Globus pallidus (tissue), 1 donor: Measurements from ENCODE around the gene OTUD3.
"Not testable (repeated sequence)": the region's sequence is repeated elsewhere in the genome, so short reads cannot be mapped to it uniquely, and the experiment has no call there.

Source experiments
- DNase-seq: peaks from one replicate; pipeline ENCODE4 v3.0.0-alpha.2; 2015; ENCODE audit warnings: low spot score

Gene OTUD3

DNA sequence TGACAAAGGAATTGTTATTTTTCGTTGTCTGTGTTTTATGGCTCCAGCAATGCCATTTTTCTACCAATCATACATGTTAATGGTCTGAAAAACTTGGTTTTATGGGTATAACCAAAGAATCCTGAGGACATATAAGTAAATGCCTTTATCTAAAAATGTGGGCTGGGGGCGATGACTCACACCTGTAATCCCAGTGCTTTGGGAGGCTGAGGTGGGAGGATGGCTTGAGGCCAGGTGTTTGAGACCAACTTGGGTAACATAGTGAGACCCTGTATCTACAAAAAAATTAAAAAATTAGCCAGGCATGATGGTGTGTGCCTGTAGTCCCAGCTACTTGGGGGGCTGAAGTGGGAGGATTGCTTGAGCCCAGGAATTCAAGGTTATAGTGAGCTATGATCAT, 12.7 kb upstream of the OTUD3 start:
- DNase-seq, result not testable (repeated sequence)

DNA sequence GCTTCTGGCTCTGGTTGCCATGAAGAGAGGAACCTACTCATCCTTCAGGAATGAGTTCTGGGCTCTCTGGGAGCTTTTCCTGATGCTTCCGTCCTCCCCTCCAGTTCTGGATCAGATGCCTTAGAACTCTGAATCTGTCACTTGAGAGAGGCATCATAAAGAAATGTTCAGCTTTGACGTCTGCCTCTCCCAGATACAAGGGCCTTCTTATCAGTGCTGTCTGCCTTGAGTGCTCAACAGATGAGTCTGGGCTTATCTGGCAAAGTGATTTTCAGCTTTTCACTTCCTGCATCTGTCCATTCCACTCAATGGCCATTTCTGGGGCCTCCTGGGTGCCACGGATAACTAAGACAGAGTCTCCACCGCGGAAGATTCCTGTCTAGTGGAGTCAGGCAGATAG, 12.3 kb upstream of the OTUD3 start:
- DNase-seq, result no peak

DNA sequence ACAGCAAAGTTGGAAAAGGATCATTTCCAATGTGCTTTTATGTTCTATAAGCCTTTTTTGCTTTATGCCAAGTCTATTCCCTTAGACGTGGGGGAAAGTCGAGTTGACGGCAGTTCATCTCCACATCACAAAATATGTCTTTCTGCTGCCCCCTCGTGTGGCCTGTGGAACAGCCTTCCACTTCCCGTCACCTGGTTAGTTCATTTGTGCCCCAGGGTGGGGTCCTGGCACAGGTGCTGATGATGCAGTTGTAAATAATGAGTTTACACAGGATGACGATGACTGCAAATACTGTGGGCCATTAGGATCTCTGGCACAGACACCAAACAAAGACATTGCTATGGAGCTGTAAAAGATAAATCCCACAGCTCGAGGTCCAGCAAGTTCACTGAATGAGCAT, 10.0 kb upstream of the OTUD3 start:
- no peak for DNase-seq

DNA sequence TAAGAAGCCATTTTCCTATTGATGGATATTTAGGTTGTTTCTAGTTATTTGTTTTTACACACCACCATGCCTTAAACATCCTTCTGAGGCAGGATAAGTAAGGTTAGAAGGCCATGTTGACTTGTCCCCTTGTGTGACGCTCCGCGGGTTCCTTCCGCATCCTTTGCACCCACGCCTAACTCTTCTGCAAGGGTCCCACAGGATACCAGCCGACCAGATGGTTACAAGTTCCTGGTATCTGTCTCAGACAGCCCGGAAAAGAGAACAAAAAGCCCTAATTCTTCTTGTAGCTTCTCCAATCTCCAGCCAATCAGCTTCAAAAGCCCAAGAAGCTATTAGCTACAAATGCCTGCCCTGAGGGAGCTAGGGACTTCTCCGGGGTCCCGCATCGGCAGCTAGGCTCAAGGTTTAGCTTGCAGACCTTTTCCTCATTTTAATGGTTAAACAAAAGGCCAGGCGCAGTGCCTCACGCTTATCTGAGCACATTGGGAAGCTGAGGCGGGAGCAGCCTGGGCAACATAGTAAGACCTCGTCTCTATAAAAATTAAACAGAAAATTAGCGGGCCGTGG, 4.9 kb upstream of the OTUD3 start:
- DNase-seq, result no peak

DNA sequence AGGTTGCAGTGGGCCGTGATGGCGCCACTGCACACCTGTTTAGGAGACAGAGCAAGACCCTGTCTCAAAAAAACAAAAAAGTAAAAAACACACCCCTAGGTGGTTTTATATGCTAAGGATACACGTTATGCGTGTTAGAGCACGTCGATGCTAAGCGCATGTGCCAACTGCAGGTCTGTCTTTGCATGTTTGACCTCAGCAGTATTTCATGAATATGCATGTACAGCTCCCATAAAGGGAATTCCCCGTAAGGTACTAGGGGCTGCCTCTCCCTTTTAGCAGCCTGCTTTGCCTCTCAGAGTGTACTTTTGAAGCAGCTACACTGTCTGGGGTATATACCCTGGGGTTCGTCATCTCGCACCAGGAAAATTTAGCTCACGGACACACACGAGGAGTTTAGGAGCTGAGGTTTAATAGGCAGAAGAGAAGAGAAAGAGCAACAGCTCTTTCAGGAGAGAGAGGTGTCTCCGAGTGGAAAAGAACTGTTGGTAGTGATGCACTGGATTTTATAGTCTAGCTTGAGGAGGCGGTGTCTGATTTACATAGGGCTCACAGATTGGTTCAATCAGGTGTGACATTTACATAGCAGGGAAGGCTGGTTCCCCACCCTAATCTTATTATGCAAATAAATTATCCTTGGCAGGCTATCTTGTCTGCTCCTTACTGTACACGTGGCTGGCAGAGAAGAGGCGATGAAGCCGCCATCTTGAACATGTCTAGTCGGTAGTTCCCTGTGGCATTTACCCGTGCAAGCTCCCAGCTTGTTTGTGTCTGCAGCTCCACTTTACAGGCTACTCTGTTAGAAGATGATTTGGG, 4.2 kb upstream of the OTUD3 start:
- no peak for DNase-seq

DNA sequence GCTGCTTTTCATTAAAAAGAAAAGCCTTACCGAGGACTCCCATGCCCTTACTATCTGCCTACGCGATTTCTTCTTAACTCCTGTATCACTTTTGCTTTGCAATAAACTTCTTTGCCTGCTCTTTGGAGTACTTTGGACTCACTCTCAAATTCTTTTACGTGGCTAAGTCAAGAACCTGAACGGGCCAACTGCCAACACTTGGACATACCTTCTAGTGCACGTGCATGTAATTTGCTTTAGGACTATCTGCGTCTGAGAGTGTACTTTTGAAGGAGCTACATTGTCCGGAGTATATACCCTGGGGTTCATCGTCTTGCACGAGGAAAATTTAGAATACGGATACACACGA, 3.6 kb upstream of the OTUD3 start:
- no peak for DNase-seq

DNA sequence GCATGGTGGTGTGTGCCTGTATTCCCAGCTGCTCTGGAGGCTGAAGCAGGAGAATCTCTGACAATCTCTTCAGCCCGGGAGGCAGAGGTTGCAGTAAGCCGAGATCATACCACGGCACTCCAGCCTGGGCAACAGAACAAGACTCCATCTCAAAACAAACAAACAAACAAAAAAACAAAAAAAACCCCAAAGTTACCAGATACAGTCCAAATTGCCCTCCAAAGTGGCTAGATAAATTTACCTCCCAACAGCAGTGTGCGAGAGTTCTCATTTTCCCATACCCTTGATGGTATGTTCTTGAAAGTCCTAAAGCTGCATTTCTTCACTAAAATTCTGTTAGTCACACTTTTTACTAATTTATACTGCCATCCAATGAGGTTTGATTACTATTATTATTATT, 3.0 kb upstream of the OTUD3 start:
- DNase-seq, result no peak

DNA sequence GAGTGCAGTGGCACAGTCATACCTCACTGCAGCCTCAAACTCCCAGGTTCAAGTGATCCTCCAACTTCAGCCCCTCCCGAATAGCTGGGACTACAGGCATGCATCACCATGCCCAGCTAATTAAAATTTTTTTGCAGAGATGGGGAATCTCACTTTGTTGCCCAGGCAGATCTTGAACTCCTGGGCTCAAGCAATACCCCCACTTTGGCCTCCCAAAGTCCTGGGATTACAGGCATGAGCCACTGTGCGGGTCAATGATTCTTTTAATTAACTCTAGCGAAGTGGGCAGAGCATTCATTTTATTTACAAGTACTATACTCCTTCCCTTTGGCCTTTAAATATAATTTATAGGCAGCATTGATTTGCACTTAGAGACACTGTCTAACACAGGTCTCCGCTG, 2.5 kb upstream of the OTUD3 start:
- DNase-seq, result no peak

DNA sequence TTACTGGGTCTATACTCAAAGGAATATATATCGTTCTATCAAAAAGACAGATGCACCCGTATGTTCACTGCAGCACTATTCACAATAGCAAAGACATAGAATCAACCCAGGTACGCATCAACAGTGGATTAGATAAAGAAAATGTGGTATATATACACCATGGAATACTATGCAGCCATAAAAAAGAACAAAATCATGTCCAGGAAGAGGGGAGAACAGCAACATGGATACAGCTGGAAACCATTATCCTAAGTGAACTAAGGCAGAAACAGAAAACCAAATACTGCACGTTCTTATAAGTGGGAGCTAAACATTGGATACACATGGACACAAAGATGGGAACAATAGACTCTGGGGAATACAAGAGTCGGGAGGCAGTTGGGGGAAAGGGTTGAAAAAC, 1.4 kb upstream of the OTUD3 start:
- not testable (repeated sequence) for DNase-seq

DNA sequence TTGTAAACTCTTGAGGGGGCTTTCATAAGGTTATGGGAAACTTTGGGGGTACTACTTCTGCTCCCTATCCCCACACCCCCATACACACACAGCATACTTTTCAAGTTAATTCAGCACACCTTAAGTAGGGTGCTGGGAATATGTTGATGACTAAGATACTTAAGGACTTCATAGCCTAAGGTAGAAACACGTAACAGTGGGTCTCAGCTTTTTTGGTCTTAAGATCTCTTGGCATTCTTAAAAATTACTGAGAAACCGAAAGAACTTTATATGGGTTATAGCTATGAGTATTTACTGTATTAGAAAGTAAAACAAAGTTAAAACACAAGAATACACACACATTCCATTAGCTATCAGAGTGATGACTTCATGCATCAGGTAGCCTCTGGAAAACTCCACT, 2.1 kb downstream of the OTUD3 start:
- no peak for DNase-seq

DNA sequence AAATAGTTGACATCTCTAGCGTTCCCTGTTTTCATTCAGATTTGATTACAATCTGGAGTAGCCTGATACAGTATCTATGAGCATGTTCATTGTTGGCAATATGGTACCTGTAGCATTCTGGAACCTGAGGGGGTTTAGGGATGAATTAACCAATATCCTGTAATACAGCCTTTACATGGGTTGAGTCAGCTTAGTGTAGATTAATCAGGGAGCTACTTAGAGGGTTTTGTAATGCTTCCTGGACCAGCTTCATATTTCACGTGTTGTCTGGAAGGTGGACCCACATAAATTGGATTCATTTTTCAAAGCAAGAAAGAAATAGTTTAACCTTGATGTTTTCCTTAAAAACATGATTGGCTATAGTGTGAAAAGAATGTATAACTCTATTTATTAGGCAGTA, 3.6 kb downstream of the OTUD3 start:
- no peak for DNase-seq

DNA sequence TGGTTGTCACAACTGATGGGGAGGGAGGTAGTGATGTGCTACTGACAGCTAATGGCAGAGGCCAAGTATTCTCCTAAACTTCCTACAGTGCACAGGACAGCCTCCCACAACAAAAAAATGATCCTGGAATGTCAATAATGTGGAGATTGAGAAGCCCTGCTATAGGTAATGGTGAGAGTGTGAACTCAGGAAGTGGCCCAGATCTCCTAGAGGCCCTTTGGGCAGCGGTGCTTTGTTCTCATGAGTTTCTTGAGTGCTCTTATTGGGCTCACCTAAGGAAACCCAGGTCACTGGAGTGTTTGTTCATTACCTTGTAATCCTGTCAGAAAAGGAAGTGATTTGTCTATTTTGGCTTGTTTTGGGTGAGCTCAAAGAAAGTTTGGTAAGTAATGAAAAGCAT, 5.9 kb downstream of the OTUD3 start:
- DNase-seq, result no peak

DNA sequence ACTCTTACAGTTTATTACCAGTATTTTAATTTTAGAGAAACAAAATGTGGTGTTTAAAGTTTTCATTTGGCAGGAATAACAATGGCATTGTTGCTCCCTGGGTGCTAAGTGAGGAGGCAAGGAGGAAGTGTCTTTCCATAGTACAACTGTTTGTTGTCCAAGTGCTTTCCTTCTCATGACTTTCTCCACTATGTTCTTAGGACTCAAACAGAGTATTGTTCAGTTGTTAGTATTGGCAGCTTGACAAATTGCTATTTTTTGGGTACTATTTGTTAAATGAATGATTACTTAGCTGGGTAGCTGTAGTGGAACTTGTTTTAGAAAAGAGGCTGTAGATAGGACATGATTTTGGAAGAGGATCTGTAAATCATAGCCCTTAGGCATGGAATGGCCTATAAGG, 7.5 kb downstream of the OTUD3 start:
- DNase-seq, result no peak

DNA sequence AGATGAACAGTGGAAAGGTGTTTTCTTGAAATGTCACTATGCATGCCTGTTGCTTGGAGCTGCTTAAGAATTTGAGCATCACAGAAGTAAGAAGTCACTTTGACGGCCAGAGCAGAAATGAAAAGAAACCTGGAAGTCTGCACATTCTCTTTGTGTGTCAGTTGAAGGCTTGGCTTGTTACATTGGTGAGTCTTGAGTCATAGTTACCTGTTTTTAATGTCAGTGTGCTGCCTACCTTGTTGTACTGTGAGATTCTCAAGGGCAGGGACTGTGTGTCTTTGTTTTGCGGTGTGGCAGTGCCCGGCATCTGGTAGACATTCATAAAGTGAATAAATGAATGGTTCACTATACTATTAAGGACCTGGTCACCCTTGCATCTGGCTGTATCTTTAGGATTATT, 9.9 kb downstream of the OTUD3 start:
- no peak for DNase-seq

DNA sequence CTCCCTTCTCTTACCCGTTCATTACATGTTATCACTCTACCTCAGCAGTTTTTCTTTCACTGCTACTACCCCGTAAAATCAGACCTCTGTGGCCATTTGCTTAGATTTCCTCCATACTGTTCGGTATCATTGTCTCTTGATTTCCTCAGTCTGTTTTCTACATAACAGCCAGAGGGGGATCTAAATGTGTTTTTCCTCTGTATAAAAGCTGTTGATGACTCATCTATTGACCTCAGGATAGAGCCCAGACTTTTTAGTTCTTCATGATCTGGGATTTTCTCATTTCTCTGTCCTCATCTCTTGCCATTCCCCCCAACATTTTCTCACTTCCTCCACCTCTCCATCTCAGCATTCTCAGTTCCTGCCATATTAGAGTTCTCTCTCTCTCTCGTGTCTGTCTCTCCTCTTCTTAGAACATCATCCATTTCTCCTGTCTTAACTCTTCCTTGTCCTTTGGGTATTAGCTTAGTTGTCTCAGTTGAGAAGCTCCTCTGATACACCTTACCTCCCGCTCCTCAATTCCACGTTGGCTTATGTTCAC, 10.5 kb downstream of the OTUD3 start:
- no peak for DNase-seq

DNA sequence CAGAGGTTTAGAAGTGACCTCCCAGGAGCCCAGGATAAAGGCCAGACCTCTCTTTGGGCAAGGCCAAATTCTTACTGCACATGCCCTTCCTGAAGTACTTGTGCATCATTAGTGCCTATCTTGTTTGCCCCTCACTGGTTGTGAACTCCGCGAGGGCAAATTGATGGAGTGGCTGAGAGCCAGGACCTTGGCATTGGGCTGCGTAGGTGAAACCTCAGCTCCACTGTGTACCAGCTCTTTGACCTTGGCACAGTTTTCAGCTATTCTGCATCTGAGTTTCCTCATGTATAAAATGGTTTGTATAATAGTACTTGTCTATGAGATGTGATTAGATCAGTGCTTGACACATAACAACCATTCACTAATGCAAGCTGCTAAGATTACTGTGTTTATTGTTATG, 11.5 kb downstream of the OTUD3 start:
- no peak for DNase-seq

DNA sequence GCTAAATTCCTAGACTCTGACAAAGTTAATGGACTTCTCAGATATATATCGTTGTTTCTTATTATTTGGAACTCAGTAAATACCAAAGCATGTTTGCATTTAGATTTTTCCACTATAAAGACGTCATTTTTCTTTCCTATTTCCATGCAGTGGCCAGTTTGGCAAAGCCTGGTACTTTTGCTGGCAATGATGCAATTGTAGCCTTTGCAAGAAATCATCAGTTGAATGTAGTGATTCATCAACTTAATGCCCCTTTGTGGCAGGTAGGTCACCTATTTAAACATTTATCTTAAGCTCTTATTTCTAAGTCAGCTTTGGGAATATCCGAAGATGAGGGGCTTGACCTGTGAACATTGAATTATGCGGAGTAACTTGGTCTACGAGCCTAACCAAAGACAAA, 12.0 kb downstream of the OTUD3 start:
- DNase-seq, result no peak

DNA sequence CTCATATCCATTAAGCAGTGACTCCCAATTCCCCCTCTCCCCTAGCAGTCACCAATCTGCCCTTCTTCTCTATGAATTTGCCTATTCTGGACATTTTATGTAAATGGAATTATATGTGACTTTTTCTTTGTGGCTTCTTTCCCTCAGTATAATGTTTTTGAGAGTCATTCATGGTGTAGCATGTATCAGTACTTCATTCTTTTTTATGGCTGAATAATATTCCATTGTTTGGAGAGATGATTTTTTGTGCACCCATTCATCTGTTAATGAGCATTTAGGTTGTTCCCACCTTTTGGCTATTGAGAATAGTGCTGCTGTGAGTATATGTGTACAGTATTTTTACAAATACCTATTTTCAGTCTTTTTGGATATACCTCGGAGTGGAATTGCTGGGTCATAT, 19.5 kb downstream of the OTUD3 start:
- no peak for DNase-seq

DNA sequence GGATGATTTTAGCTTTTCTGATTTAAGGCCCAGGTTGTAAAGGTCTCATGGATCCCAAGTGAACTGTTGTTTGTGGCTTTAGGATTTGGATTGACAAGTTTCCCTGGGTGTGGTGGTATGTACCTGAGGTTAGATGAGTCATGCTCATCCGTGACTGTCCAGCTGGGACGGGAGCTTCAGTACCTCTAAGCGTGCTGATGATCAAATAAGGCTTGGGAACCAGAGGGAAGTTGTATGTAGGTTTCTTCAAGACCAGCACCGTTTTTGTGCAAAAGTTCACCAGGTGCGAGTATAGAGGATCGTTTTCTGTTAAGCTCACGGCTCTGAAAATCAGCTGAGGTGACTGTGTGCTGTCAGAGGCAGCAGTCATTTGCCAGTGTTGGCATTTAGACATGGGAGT, 21.4 kb downstream of the OTUD3 start:
- DNase-seq, result no peak

DNA sequence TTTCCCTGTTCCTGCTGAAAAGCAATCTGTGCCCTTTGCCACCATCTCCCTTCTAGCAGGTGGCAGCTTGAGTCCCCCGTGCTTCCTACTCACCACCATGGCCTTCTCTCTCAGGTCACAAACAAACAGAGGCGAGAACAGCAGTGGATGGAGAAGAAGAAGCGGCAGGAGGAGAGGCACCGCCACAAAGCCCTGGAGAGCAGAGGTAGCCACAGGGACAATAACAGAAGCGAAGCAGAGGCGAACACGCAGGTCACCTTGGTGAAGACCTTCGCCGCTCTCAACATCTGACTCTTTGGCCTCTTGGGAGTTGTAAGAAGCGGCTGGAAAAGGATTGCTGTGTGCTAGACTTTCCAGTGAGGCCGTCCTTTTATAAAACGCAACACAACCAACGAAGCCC, 25.3 kb downstream of the OTUD3 start:
- DNase-seq, result no peak

DNA sequence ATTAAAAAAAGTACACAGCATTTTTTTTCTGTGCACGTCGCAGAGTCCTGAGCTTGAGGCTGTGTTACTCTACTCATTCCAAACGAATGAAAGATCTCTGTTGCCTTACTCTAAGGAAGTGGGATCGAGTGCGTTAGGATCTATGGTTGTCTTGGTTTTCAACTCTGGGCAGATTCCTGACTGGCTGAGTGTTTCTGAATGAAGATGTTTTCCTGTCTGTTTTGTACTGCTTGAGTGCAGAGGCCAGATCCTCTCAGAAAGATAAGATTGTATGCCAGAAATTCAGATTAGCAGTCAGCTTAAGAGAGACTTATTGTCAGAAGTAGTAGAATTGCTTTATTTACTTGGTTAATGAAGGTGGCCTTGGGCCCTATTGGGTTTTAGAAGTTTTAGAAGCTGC, 27.2 kb downstream of the OTUD3 start:
- no peak for DNase-seq

DNA sequence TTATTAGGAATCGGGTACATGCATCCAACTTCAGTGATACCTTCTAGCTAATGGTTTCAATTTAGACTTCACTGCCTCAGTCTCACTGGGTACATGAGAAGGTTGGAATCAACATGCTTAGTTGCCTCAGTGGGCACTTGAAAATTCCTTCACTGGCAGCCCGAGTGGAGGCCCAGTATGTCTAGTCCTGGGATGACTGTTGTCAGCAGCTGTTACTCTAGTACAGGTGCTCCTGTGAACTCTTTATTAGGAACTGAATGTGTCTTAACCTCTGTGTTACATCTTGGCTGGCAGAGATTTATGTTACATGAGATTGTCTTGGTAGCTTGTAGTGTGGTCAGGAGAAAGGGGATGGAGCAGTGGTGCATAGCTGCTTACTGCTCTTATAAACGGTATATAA, 27.8 kb downstream of the OTUD3 start:
- no peak for DNase-seq

DNA sequence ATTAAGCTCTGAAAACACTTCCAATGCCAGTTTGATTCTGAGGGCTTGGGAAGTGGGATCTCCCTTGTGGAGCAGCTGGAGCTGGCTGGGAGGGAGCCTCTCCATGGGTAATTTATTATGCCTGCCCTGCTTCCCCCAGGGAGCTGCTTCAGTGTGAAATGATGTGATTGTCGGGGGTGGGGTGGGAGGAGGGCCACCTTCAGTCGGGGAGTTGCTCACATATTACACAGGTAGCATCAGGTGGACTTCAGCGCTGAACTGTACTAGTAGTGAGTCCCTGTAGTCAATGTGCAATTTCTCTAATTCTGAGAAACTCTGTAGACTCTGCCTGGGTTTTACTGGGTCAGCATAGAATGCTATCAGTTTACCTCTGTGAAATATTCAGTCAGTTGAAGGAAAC, 28.5 kb downstream of the OTUD3 start:
- no peak for DNase-seq

DNA sequence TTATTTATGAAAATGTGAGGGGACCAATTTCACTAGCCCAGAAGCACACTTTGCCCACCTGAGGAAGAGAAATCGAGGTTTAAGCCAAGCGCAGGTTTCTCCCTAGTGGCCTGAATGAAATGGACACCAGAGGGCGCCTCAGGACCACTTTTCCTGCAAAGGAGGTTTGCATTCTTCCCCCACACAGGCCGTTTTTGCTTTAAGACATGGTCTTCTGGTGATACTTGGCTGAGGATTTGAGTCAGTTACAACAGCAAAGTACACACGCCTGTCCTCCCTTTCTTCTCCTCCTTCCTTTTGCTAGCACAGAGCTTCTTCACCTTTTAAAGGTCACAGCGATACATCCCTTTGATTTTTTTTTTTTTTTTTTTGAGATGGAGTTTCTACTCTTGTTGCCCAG, 35.9 kb downstream of the OTUD3 start:
- peak; percentile 58 for DNase-seq
